HG03064 (cell line): Measurements from ENCODE around the gene HOMER3.

Experiments used
- ATAC-seq: cut with Tn5 transposase; IDR thresholded peaks from one replicate; pipeline ENCODE4 v1.9.1; 2021; ENCODE audit warnings: low read depth; ENCODE audit not compliant: unreplicated experiment

Gene HOMER3

GRCh38 chr19:18940769-18941627 is at the start of gene HOMER3:
TSS of gene HOMER3 (minus strand) at chr19:18941217. CDS start at chr19:18938982, 2,235 bp downstream.
- no peak for ATAC-seq

- ATAC-seq = no peak
Observed at GRCh38 chr19:18990128-18990708, 49.2 kb upstream of the HOMER3 start.

DNA sequence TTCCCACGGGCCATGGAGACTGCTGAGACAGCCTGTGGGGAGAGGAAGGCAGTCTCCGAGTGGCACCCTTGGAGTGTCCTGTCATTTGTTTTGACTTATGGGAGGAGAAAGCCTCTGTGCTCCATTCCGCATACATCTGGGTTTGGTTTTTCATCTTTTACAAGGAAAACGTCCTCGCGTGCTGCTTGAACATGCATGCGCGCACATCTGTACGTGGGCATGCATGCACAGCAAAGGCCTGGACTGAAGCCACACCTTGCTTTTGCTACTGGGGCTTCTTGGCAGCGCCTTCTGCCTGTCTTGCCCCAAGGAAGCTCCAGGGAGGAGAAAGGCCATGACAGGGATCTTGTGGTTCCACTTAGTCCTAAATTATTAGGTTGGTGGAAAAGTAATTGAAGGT is 48.3 kb upstream of the HOMER3 start:
- ATAC-seq = no peak

DNA sequence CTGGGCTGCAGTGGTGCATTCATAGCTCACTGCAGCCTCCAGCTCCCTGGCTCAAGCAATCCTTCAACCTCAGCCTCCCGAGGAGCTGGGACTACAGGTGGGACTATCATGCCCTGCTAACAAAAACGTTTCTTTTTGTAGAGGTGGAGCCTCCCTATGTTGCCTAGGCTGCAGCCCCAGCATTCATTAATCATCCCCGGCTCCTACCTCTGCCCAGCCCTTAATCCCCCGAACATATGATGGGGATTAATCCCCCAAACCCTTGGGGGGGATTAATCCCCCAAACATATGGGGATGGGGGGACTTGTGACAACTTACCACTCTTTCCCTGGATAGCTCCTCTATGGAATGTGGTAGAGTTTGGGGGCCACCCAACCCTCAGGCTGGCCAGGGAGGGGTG is 46.4 kb upstream of the HOMER3 start:
- no peak for ATAC-seq

DNA sequence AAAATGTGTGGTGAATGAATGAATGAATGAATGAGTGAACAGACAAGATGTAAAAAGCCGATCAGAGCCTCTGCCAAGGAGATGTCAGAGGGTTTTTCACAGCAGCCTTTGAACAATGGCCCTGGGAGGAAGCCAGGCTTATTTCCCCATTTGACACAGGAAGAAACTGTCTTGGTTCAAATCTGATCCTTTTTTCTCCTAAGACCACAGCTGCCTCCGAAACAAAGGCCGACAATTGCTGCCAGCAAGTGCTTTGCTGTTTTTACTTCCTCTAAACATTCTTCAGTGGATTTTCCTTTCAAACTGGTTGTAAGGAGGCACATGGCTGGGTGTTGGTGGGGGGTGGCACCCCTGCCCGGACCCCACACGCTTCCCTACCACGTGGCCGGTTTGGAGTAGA is 44.2 kb upstream of the HOMER3 start:
- ATAC-seq = no peak

- no peak for ATAC-seq
Observed at GRCh38 chr19:18984251-18984650, 43.2 kb upstream of the HOMER3 start.

GRCh38 chr19:18982669-18983068 is 41.7 kb upstream of the HOMER3 start:
- ATAC-seq = no peak

DNA sequence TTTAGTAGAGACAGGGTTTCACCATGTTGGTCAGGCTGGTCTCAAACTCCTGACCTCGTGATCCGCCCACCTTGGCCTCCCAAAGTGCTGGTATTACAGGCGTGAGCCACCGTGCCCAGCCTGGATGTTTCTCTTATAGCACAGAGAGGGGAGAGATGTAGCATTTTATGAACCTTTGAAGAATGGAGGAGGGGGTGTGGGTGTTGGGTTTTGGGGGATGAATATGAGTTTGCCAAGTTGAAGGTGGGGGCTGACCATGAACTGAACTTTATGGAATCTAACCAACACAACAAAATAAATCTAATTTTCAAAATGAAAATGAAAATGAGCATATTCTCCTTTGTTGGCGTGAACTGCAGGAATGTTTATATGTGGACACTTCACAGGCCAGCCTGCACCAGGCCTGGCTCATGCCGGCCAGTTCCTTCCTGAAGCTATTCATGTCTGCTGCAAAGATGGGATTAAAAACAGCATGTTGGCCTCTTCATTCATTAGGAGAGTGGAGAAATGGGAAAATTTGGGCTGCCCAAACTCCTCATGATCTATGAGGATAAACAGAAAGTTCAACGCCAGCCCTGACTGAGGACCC is 39.5 kb upstream of the HOMER3 start:
- no peak for ATAC-seq

DNA sequence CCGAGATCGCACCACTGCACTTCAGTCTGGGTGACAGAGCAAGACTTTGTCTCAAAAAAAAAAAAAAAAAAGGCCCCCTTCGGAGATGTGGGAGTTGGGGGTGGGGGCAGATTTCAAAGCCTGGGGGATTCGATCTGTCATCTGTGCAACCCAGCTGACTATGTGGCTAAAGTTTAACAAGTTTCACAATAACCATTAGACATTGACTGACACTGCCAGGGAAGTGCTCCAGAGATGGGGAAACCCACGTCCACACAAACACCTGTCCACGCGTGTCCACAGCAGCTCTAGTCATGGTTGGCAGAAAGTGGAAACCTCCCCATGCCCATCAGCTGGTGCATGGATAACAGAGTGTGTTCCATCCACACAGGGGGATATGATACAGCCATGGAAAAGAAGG is 37.6 kb upstream of the HOMER3 start:
- no peak for ATAC-seq

DNA sequence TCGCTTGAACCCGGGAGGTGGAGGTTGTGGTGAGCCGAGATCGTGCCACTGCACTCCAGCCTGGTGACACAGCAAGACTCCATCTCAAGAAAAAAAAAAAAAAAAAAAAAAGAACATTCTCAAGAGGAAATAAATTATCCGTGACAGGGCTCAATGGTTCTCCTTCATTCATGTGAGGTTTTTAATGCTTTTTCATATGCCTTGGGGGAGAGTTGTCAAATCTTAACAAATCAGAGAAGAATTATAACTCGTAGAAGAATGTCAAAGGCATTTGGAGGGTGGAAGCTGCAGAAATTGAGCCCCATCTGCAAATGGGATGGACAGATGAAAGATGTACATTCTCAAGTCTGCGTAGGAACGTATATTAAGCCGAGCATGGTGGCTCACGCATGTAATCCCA is 34.9 kb upstream of the HOMER3 start:
- ATAC-seq = no peak

DNA sequence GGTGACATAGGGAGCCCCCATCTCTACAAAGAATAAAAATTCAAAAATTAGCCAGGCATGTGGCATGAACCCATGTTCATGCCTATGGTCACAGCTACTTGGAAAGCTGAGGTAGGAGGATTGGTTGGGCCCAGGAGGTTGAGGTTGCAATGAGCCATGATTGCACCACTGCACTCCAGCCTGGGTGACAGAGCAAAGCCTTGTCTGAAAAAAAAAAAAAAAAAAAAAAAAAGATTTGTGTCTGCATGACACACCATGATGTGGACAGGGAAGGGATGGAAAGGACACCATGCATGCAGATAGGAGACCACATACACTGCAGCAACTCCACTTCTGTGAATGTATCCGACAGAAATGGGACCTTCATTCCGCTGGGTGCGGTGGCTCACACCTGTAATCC is 34.0 kb upstream of the HOMER3 start:
- ATAC-seq = no peak

- no peak for ATAC-seq
Observed at GRCh38 chr19:18972851-18973250, 31.8 kb upstream of the HOMER3 start.

- ATAC-seq = no peak
Observed at GRCh38 chr19:18972301-18972811, 31.3 kb upstream of the HOMER3 start.

GRCh38 chr19:18969931-18970659 is 29.1 kb upstream of the HOMER3 start:
- ATAC-seq = no peak

DNA sequence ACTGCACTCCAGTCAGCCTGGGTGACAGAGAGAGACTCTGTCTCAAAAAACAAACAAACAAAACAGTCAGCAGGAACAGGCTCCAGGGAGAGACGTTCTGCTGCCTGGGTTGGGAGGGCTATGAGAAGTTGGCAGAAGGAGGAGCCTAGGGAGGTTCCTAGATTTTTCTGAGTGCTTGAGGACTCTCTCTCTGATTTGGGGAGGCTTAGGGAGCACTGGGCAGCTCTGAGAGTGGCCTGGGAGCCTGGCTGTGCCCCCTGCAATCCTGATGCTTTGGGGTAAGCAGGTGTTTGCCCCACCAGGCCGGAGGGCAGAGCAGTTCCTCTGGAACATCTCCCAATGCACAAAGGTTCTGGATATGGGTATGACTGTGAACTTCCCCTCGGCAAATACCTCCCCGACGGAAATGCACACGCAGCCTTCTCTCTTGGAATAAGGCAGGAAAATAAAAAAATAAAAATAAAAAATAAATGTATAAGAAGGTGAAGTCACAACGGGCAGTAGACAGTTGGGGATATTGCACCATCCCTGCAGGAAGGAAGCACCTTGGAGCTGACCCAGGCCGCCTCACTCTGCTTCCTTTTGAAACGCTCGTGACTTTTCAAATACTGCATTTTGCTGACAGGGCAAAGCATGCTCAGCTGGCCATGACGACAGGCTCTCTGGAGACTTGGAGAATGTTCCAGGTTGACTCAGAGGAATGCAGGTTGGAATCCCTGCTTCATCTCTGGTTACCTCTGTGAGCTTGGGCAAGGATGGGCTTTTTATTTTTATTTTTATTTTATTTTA is 26.5 kb upstream of the HOMER3 start:
- no peak for ATAC-seq

DNA sequence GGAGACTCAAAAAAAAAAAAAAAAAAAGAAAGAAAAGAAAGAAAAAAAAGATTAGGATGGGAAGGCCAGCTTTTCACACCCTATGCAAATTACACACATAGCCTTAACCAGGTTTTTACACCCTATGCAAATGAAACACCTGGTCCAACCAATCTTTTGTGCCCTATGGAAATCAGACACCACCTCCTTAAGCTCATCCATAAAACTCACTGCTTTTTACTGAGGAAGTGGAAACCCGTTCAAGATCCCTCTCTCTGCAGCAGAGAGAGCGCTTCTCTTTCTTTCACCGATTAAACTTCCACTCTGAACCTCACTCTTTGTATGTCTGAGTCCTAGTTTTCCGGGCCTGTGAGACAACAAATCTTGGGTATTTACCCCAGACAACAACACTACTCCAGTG is 25.3 kb upstream of the HOMER3 start:
- no peak for ATAC-seq

- no peak for ATAC-seq
Observed at GRCh38 chr19:18964121-18964520, 23.1 kb upstream of the HOMER3 start.

DNA sequence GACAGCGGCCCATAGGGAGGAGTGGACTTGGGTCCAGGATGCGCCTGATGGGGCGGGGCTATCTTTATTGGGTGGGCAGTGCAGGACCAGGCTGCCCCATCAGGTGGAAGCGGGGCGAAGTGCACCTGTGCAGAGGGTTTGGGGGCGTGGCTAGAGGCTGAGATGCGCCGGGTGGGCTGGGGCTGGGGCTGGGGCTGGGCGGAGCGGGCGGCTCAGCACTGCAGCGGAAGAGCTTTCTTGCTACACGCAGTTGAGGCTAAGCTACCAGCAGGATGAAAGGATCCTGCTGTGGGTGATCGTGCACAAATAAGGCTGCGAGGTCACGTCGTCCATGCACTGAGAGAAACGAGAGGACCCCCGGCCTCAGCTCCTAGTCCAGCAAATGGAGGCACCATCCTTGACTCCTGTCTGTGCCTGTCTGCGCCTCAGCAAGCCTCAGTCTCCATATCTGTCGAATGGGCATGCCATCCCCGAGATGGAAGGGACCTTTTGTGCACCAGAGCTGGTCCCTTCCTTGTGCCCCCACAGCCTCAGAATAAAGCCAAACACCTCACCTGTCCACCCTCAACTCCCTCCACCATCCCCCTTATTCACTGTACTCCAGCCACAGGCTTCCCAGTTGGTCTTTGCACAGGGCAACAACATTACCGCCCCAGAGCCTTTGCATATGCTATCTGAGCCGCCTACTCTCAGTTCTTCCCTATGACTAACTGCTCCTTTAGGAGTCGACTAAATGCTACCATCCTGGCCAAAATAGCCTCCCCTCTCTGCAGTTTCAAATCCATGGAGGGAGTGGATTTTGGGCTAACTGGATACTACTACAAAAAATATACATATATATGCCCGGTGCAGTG is 21.0 kb upstream of the HOMER3 start:
- ATAC-seq = no peak

- no peak for ATAC-seq
Observed at GRCh38 chr19:18960370-18960769, 19.4 kb upstream of the HOMER3 start.
